PFSK-1 (cell line): ENCODE data around the gene C12orf43.

Source experiments
- FOXP2 ChIP-seq: optimal IDR thresholded peaks from 2 replicates; pipeline ENCODE3; 2011; ENCODE audit warnings: borderline replicate concordance, control low read depth, inconsistent platforms; ENCODE audit not compliant: insufficient read depth; ENCODE audit errors: extremely low read length, extremely low read depth
- POLR2AphosphoS5 ChIP-seq: IDR thresholded peaks from 2 replicates; pipeline ENCODE4 v1.6.1; 2012; ENCODE audit warnings: low read depth, mild to moderate bottlenecking, control low read depth, low read length, moderate library complexity
- REST ChIP-seq, 2 experiments: IDR thresholded peaks; 2 replicates each; pipeline versions ENCODE4 v1.6.1 to v1.8.0; 2011 to 2012; ENCODE audit warnings: low read depth in 2 of 2, low read length in 2 of 2, control low read depth in 1 of 2, inconsistent platforms in 1 of 2, mild to moderate bottlenecking in 1 of 2, moderate library complexity in 1 of 2; ENCODE audit not compliant: insufficient read depth in 1 of 2
- SIN3A ChIP-seq: IDR thresholded peaks from 2 replicates; pipeline ENCODE4 v1.6.1; 2012; ENCODE audit warnings: mild to moderate bottlenecking, low read length, moderate library complexity, borderline replicate concordance; ENCODE audit not compliant: insufficient read depth
- TAF1 ChIP-seq: IDR thresholded peaks from 2 replicates; pipeline ENCODE4 v1.6.1; 2012; ENCODE audit warnings: low read length, control low read depth, borderline replicate concordance; ENCODE audit not compliant: insufficient read depth

The C12orf43 gene

GRCh38 chr12:120993496-120993895 is 22.8 kb downstream of the C12orf43 start:
- TF ChIP-seq FOXP2 (no peak), TAF1 (no peak), POLR2AphosphoS5 (no peak), SIN3A (no peak), REST (IDR thresholded peaks at IDR 0.05; ENCODE audit: insufficient read depth in 1 of 2, low read depth in 2 of 2, low read length in 2 of 2) (no peak)

- TF ChIP-seq REST (IDR thresholded peaks at IDR 0.05; ENCODE audit: insufficient read depth in 1 of 2, low read depth in 2 of 2, low read length in 2 of 2): no peak
- TF ChIP-seq SIN3A: no peak
- no peak for TF ChIP-seq FOXP2
- no peak for TF ChIP-seq TAF1
- no peak for TF ChIP-seq POLR2AphosphoS5
Measured at GRCh38 chr12:120992989-120993388, 23.3 kb downstream of the C12orf43 start.

GRCh38 chr12:120991965-120992364 is 24.3 kb downstream of the C12orf43 start:
- TF ChIP-seq SIN3A (no peak), REST (IDR thresholded peaks at IDR 0.05; ENCODE audit: insufficient read depth in 1 of 2, low read depth in 2 of 2, low read length in 2 of 2) (no peak), TAF1 (no peak), POLR2AphosphoS5 (no peak), FOXP2 (no peak)

GRCh38 chr12:120990487-120991055 is 25.7 kb downstream of the C12orf43 start:
- no peak for TF ChIP-seq SIN3A
- TF ChIP-seq TAF1: no peak
- no peak for TF ChIP-seq REST (IDR thresholded peaks at IDR 0.05; ENCODE audit: insufficient read depth in 1 of 2, low read depth in 2 of 2, low read length in 2 of 2)
- no peak for TF ChIP-seq POLR2AphosphoS5
- no peak for TF ChIP-seq FOXP2

GRCh38 chr12:120989687-120990086 is 26.6 kb downstream of the C12orf43 start:
- TF ChIP-seq REST (IDR thresholded peaks at IDR 0.05; ENCODE audit: insufficient read depth in 1 of 2, low read depth in 2 of 2, low read length in 2 of 2): no peak
